Small intestine (tissue), 7 donors: ENCODE results near the gene SP5. TPM values are rescaled to one million over a fixed set of nuclear protein-coding genes. Genes with fewer than 3 reads are reported as not detected.
"Not testable (repeated sequence)": the region's sequence is repeated elsewhere in the genome, so short reads cannot be mapped to it uniquely, and the experiment has no call there.

Source experiments
- DNase-seq, 2 donors: peaks; one replicate each; pipeline versions ENCODE4 v3.0.0 to v3.0.0-alpha.2; 2013
- FAIRE-seq: peaks from 2 replicates; lab custom pipeline; 2012; peaks lifted over from hg19 to GRCh38; lab: Jason Lieb, UNC
- H3K27ac ChIP-seq, 3 donors: one replicate each; pipeline ENCODE4 v1.5.1; 2013; ENCODE audit warnings: low read length in 2 of 3, mild to moderate bottlenecking in 2 of 3, control low read depth in 1 of 3, inconsistent platforms in 1 of 3, low read depth in 1 of 3, moderate library complexity in 1 of 3
- H3K27me3 ChIP-seq, 3 donors: one replicate each; pipeline ENCODE4 v1.6.1; 2013; ENCODE audit warnings: low read length in 3 of 3, inconsistent platforms in 1 of 3; ENCODE audit not compliant: control insufficient read depth in 3 of 3, insufficient read depth in 3 of 3
- H3K36me3 ChIP-seq, 3 donors: one replicate each; pipeline ENCODE4 v1.6.1; 2013; ENCODE audit warnings: low read length in 3 of 3, inconsistent platforms in 1 of 3, low read depth in 1 of 3, mild to moderate bottlenecking in 1 of 3, moderate library complexity in 1 of 3; ENCODE audit not compliant: control insufficient read depth in 3 of 3, insufficient read depth in 2 of 3
- H3K4me1 ChIP-seq, 3 donors: one replicate each; pipeline ENCODE4 v1.6.1; 2013; ENCODE audit warnings: low read length in 2 of 3, inconsistent platforms in 1 of 3, low read depth in 1 of 3, mild to moderate bottlenecking in 1 of 3, moderate library complexity in 1 of 3; ENCODE audit not compliant: control insufficient read depth in 3 of 3, insufficient read depth in 2 of 3
- H3K4me3 ChIP-seq, 3 donors: one replicate each; pipeline ENCODE4 v1.5.1; 2013; ENCODE audit warnings: low read length in 3 of 3, control low read depth in 1 of 3, inconsistent platforms in 1 of 3, low read depth in 1 of 3, mild to moderate bottlenecking in 1 of 3, moderate library complexity in 1 of 3
- H3K9me3 ChIP-seq, 2 donors: one replicate each; pipeline ENCODE4 v1.6.1; 2013; ENCODE audit warnings: low read depth in 1 of 2, low read length in 1 of 2; ENCODE audit not compliant: control insufficient read depth in 2 of 2, insufficient read depth in 1 of 2
- WGBS, 3 donors: extraction: QIAGEN DNeasy Blood & Tissue Kit; methylation state at CpG; one replicate each; pipeline ENCODE4 v1.1.7; 2013; 5-methylcytosine and 5-hydroxymethylcytosine counted together
- polyA plus RNA-seq, 4 donors: library from polyadenylated mRNA; stranded (reverse) in 3 of 4; unstranded in 1 of 4; fragments of 200-250 nt in 3 of 4; fragments of 120-200 nt in 1 of 4; gene quantifications; one replicate each; pipeline versions ENCODE4 v1.2.1 to v1.2.3, GENCODE V29; 2013
- donor health status: healthy with polysubstance abuse.
- donor health status: control.
- donor health status: control.
- donor health status: Bipolar disorder and iron deficiency.
- donor health status: healthy.

The SP5 gene
- polyA plus RNA-seq, 4 donors: 0.54 to 5.9 (median 1.1) TPM

GRCh38 chr2:170721678-170722077, 6.5 kb downstream of the SP5 start:
- peak; percentile 55 for FAIRE-seq
- 56 to 69% (median 65%) methylated on average over 3 of the region's 3 CpGs for WGBS, 3 donors
- peaks cover 0 to 15% (median 12%) of the 10 kb centered on the region in 3 donors for H3K27me3 ChIP-seq

GRCh38 chr2:170722301-170722700, 7.2 kb downstream of the SP5 start:
- peaks cover 0 to 1% (median 0%) of the 10 kb centered on the region in 3 donors for H3K4me1 ChIP-seq
- no peak for DNase-seq
- H3K4me3 ChIP-seq: no peak overlapping the region
- no peak overlapping the region for H3K27ac ChIP-seq
- no peak for FAIRE-seq
- no peaks in the 10 kb centered on the region for H3K36me3 ChIP-seq
- H3K27me3 ChIP-seq: peaks cover 0 to 11% (median 8%) of the 10 kb centered on the region in 3 donors
- H3K9me3 ChIP-seq: peaks cover 0 to 2% of the 10 kb centered on the region in 2 donors

More at GRCh38 chr2:170721678-170722077, 6.5 kb downstream of the SP5 start:
- DNase-seq: no peak
- Histone ChIP-seq H3K4me1 (peaks cover 0 to 5% (median 0%) of the 10 kb centered on the region in 3 donors), H3K36me3 (no peaks in the 10 kb centered on the region), H3K27ac (no peak overlapping the region), H3K9me3 (peaks cover 0 to 2% of the 10 kb centered on the region in 2 donors), H3K4me3 (no peak overlapping the region)

- no peak for FAIRE-seq
- no peak for DNase-seq
- Histone ChIP-seq H3K27ac (no peak overlapping the region), H3K27me3 (peaks cover 0 to 4% (median 0%) of the 10 kb centered on the region in 3 donors), H3K4me1 (no peaks in the 10 kb centered on the region), H3K36me3 (no peaks in the 10 kb centered on the region), H3K4me3 (no peak overlapping the region), H3K9me3 (no peaks in the 10 kb centered on the region)
- 73 to 78% (median 77%) methylated on average over 2 of the region's 2 CpGs for WGBS, 3 donors
Measured at GRCh38 chr2:170723446-170723958, 8.4 kb downstream of the SP5 start.

GRCh38 chr2:170733798-170734600, 18.9 kb downstream of the SP5 start:
- peak; percentile 76 to 88 for DNase-seq
- Histone ChIP-seq H3K27me3 (no peaks in the 10 kb centered on the region), H3K4me3 (no peak overlapping the region), H3K27ac (peak overlapping the region in 1 of 3 donors; percentile 75), H3K9me3 (no peaks in the 10 kb centered on the region), H3K4me1 (peaks cover 0 to 11% (median 0%) of the 10 kb centered on the region in 3 donors), H3K36me3 (peaks cover 0 to 4% (median 0%) of the 10 kb centered on the region in 3 donors)
- FAIRE-seq: no peak
- WGBS, 3 donors: 0% methylated on average over 1 of the region's 1 CpG

GRCh38 chr2:170734601-170735000, 19.5 kb downstream of the SP5 start:
- 81 to 89% (median 83%) methylated on average over 2 of the region's 2 CpGs for WGBS, 3 donors
- H3K27ac ChIP-seq: peak overlapping the region in 1 of 3 donors; percentile 75
- H3K4me1 ChIP-seq: peaks cover 0 to 14% (median 0%) of the 10 kb centered on the region in 3 donors
- not testable (repeated sequence) for H3K9me3 ChIP-seq, H3K36me3 ChIP-seq, FAIRE-seq, H3K27me3 ChIP-seq, H3K4me3 ChIP-seq, DNase-seq

- no peak overlapping the region for H3K4me3 ChIP-seq
- WGBS, 3 donors: 50 to 70% (median 53%) methylated on average over 1 of the region's 1 CpG
- FAIRE-seq: no peak
Measured at GRCh38 chr2:170736628-170737027, 21.5 kb downstream of the SP5 start.

GRCh38 chr2:170737406-170737805, 22.3 kb downstream of the SP5 start:
- H3K4me1 ChIP-seq: peaks cover 0 to 17% (median 0%) of the 10 kb centered on the region in 3 donors
- no peak overlapping the region for H3K27ac ChIP-seq
- FAIRE-seq (no peak), DNase-seq (no peak)
- no peaks in the 10 kb centered on the region for H3K36me3 ChIP-seq
- no peaks in the 10 kb centered on the region for H3K27me3 ChIP-seq
- no peak overlapping the region for H3K4me3 ChIP-seq
- WGBS, 3 donors: 95 to 98% (median 96%) methylated on average over 2 of the region's 2 CpGs
- H3K9me3 ChIP-seq: no peaks in the 10 kb centered on the region

More at GRCh38 chr2:170736628-170737027, 21.5 kb downstream of the SP5 start:
- peaks cover 0 to 17% (median 0%) of the 10 kb centered on the region in 3 donors for H3K4me1 ChIP-seq
- H3K9me3 ChIP-seq: no peaks in the 10 kb centered on the region
- no peak for DNase-seq
- H3K27ac ChIP-seq: no peak overlapping the region
- no peaks in the 10 kb centered on the region for H3K27me3 ChIP-seq
- H3K36me3 ChIP-seq: no peaks in the 10 kb centered on the region

GRCh38 chr2:170737821-170738220, 22.7 kb downstream of the SP5 start:
- 82 to 90% (median 87%) methylated on average over 4 of the region's 4 CpGs for WGBS, 3 donors
- no peak overlapping the region for H3K4me3 ChIP-seq
- H3K9me3 ChIP-seq: no peaks in the 10 kb centered on the region
- H3K27me3 ChIP-seq: no peaks in the 10 kb centered on the region
- DNase-seq (no peak), FAIRE-seq (no peak)
- H3K4me1 ChIP-seq: peaks cover 0 to 17% (median 0%) of the 10 kb centered on the region in 3 donors
- H3K36me3 ChIP-seq: no peaks in the 10 kb centered on the region
- no peak overlapping the region for H3K27ac ChIP-seq
